ENCODE data around the gene BASP1.
"Not testable (repeated sequence)": the region's sequence is repeated elsewhere in the genome, so short reads cannot be mapped to it uniquely, and the experiment has no call there.

Gene BASP1

GRCh38 chr5:17257705-17258273, 40.4 kb downstream of the BASP1 start:
- H3K36me3 ChIP-seq (replicated peaks in 1 of 2; ENCODE audit: control insufficient read depth in 2 of 2, insufficient read depth in 2 of 2, low read length in 2 of 2): peaks cover 6 to 78% of the 10 kb centered on the region in 2 donors
- no peak overlapping the region for H4K8ac ChIP-seq (ENCODE audit: low read depth, low read length)
- no peak overlapping the region for H3K23ac ChIP-seq (ENCODE audit: low read depth, low read length, poor library complexity)
- H2AK5ac ChIP-seq (ENCODE audit: low read depth, low read length): no peak overlapping the region
- H2BK15ac ChIP-seq (ENCODE audit: low read length): no peak overlapping the region
- no peak overlapping the region for H2BK5ac ChIP-seq (ENCODE audit: low read length)
- peaks cover 4 to 37% of the 10 kb centered on the region in 2 donors for H3K9me3 ChIP-seq (replicated peaks in 1 of 2; ENCODE audit: control insufficient read depth in 2 of 2, insufficient read depth in 1 of 2, low read depth in 1 of 2, low read length in 2 of 2)
- DNase-seq (ENCODE audit: low spot score): no peak
- WGBS, 2 donors (ENCODE audit: extremely low coverage in 2 of 2, insufficient read length in 2 of 2, insufficient replicate concordance in 1 of 2): no CpG with 5 or more reads among the region's 5 CpGs
- no peak overlapping the region for H3K4ac ChIP-seq (ENCODE audit: low read length)
- H3K27me3 ChIP-seq (ENCODE audit: control insufficient read depth in 3 of 3, insufficient read depth in 3 of 3, low read depth in 1 of 3, low read length in 3 of 3): no peaks in the 10 kb centered on the region
- no peak overlapping the region for H4K91ac ChIP-seq (ENCODE audit: low read depth, low read length, poor library complexity)
- H3K9ac ChIP-seq (ENCODE audit: low read depth, low read length, poor library complexity): no peak overlapping the region
- no peak overlapping the region for H3K18ac ChIP-seq (ENCODE audit: low read length)
- no peak overlapping the region for H3K27ac ChIP-seq (replicated peaks; ENCODE audit: low read length)
- H3K4me2 ChIP-seq (ENCODE audit: insufficient read depth, low read length, poor library complexity, severe bottlenecking): no peak overlapping the region
- no peak overlapping the region for H2AFZ ChIP-seq (ENCODE audit: low read length)
- H2BK12ac ChIP-seq (ENCODE audit: low read length): no peak overlapping the region
- peaks cover 0 to 3% of the 10 kb centered on the region in 2 donors for H3K4me1 ChIP-seq (ENCODE audit: control insufficient read depth in 2 of 2, insufficient read depth in 1 of 2, low read depth in 1 of 2, low read length in 2 of 2)
- no peak overlapping the region for H3K4me3 ChIP-seq (ENCODE audit: low read length in 2 of 2)
- H3K14ac ChIP-seq (ENCODE audit: low read length): no peak overlapping the region
- H3K79me1 ChIP-seq (ENCODE audit: low read depth, low read length): no peaks in the 10 kb centered on the region
- no peak overlapping the region for H2BK120ac ChIP-seq (ENCODE audit: low read depth, low read length)

GRCh38 chr5:17258431-17258830, 41.0 kb downstream of the BASP1 start:
- peaks cover 6 to 73% of the 10 kb centered on the region in 2 donors for H3K36me3 ChIP-seq (replicated peaks in 1 of 2; ENCODE audit: control insufficient read depth in 2 of 2, insufficient read depth in 2 of 2, low read length in 2 of 2)
- DNase-seq (ENCODE audit: low spot score): no peak
- H2BK12ac ChIP-seq (ENCODE audit: low read length): no peak overlapping the region
- no peak overlapping the region for H3K4me2 ChIP-seq (ENCODE audit: insufficient read depth, low read length, poor library complexity, severe bottlenecking)
- no CpG with 5 or more reads among the region's 2 CpGs for WGBS, 2 donors (ENCODE audit: extremely low coverage in 2 of 2, insufficient read length in 2 of 2, insufficient replicate concordance in 1 of 2)
- H3K9me3 ChIP-seq (replicated peaks in 1 of 2; ENCODE audit: control insufficient read depth in 2 of 2, insufficient read depth in 1 of 2, low read depth in 1 of 2, low read length in 2 of 2): peaks cover 4 to 37% of the 10 kb centered on the region in 2 donors
- H3K4me1 ChIP-seq (ENCODE audit: control insufficient read depth in 2 of 2, insufficient read depth in 1 of 2, low read depth in 1 of 2, low read length in 2 of 2): peaks cover 2 to 3% of the 10 kb centered on the region in 2 donors
- no peak overlapping the region for H3K27ac ChIP-seq (replicated peaks; ENCODE audit: low read length)
- H3K18ac ChIP-seq (ENCODE audit: low read length): no peak overlapping the region
- H2AFZ ChIP-seq (ENCODE audit: low read length): no peak overlapping the region
- no peak overlapping the region for H2BK5ac ChIP-seq (ENCODE audit: low read length)
- H3K14ac ChIP-seq (ENCODE audit: low read length): no peak overlapping the region
- no peak overlapping the region for H3K4me3 ChIP-seq (ENCODE audit: low read length in 2 of 2)
- H2AK5ac ChIP-seq (ENCODE audit: low read depth, low read length): no peak overlapping the region
- no peak overlapping the region for H3K9ac ChIP-seq (ENCODE audit: low read depth, low read length, poor library complexity)
- no peak overlapping the region for H3K4ac ChIP-seq (ENCODE audit: low read length)
- no peaks in the 10 kb centered on the region for H3K27me3 ChIP-seq (ENCODE audit: control insufficient read depth in 3 of 3, insufficient read depth in 3 of 3, low read depth in 1 of 3, low read length in 3 of 3)
- H3K79me1 ChIP-seq (ENCODE audit: low read depth, low read length): no peaks in the 10 kb centered on the region
- H4K91ac ChIP-seq (ENCODE audit: low read depth, low read length, poor library complexity): no peak overlapping the region
- H3K23ac ChIP-seq (ENCODE audit: low read depth, low read length, poor library complexity): no peak overlapping the region
- H2BK15ac ChIP-seq (ENCODE audit: low read length): no peak overlapping the region
- no peak overlapping the region for H4K8ac ChIP-seq (ENCODE audit: low read depth, low read length)
- no peak overlapping the region for H2BK120ac ChIP-seq (ENCODE audit: low read depth, low read length)

GRCh38 chr5:17259012-17259411, 41.6 kb downstream of the BASP1 start:
- H3K18ac ChIP-seq (ENCODE audit: low read length); H3K23ac ChIP-seq (ENCODE audit: low read depth, low read length, poor library complexity); H3K14ac ChIP-seq (ENCODE audit: low read length); H2BK120ac ChIP-seq (ENCODE audit: low read depth, low read length); H2BK12ac ChIP-seq (ENCODE audit: low read length); H3K4me3 ChIP-seq (ENCODE audit: low read length in 2 of 2); H4K8ac ChIP-seq (ENCODE audit: low read depth, low read length); H3K27ac ChIP-seq (replicated peaks; ENCODE audit: low read length); H3K4ac ChIP-seq (ENCODE audit: low read length); H2AFZ ChIP-seq (ENCODE audit: low read length); H2BK15ac ChIP-seq (ENCODE audit: low read length); H4K91ac ChIP-seq (ENCODE audit: low read depth, low read length, poor library complexity); H3K27me3 ChIP-seq (ENCODE audit: control insufficient read depth in 3 of 3, insufficient read depth in 3 of 3, low read depth in 1 of 3, low read length in 3 of 3); H2AK5ac ChIP-seq (ENCODE audit: low read depth, low read length); H3K4me2 ChIP-seq (ENCODE audit: insufficient read depth, low read length, poor library complexity, severe bottlenecking); H3K9ac ChIP-seq (ENCODE audit: low read depth, low read length, poor library complexity); DNase-seq (ENCODE audit: low spot score); H3K79me1 ChIP-seq (ENCODE audit: low read depth, low read length); H3K4me1 ChIP-seq (ENCODE audit: control insufficient read depth in 2 of 2, insufficient read depth in 1 of 2, low read depth in 1 of 2, low read length in 2 of 2); H2BK5ac ChIP-seq (ENCODE audit: low read length): not testable (repeated sequence)
- no CpG with 5 or more reads among the region's 4 CpGs for WGBS, 2 donors (ENCODE audit: extremely low coverage in 2 of 2, insufficient read length in 2 of 2, insufficient replicate concordance in 1 of 2)
- Histone ChIP-seq H3K36me3 (replicated peaks in 1 of 2; ENCODE audit: control insufficient read depth in 2 of 2, insufficient read depth in 2 of 2, low read length in 2 of 2) (peaks cover 6 to 75% of the 10 kb centered on the region in 2 donors), H3K9me3 (replicated peaks in 1 of 2; ENCODE audit: control insufficient read depth in 2 of 2, insufficient read depth in 1 of 2, low read depth in 1 of 2, low read length in 2 of 2) (peaks cover 4 to 37% of the 10 kb centered on the region in 2 donors)

- Histone ChIP-seq H2AK5ac (ENCODE audit: low read depth, low read length) (no peak overlapping the region), H2BK5ac (ENCODE audit: low read length) (no peak overlapping the region), H2BK12ac (ENCODE audit: low read length) (no peak overlapping the region), H3K4me3 (ENCODE audit: low read length in 2 of 2) (no peak overlapping the region), H2BK15ac (ENCODE audit: low read length) (no peak overlapping the region), H3K9me3 (replicated peaks in 1 of 2; ENCODE audit: control insufficient read depth in 2 of 2, insufficient read depth in 1 of 2, low read depth in 1 of 2, low read length in 2 of 2) (peaks cover 4 to 33% of the 10 kb centered on the region in 2 donors), H3K27me3 (ENCODE audit: control insufficient read depth in 3 of 3, insufficient read depth in 3 of 3, low read depth in 1 of 3, low read length in 3 of 3) (no peaks in the 10 kb centered on the region), H3K9ac (ENCODE audit: low read depth, low read length, poor library complexity) (no peak overlapping the region), H3K36me3 (replicated peaks in 1 of 2; ENCODE audit: control insufficient read depth in 2 of 2, insufficient read depth in 2 of 2, low read length in 2 of 2) (peaks cover 6 to 74% of the 10 kb centered on the region in 2 donors), H3K27ac (replicated peaks; ENCODE audit: low read length) (no peak overlapping the region), H3K18ac (ENCODE audit: low read length) (no peak overlapping the region), H3K4me1 (ENCODE audit: control insufficient read depth in 2 of 2, insufficient read depth in 1 of 2, low read depth in 1 of 2, low read length in 2 of 2) (peaks cover 3 to 5% of the 10 kb centered on the region in 2 donors), H3K14ac (ENCODE audit: low read length) (no peak overlapping the region), H3K79me1 (ENCODE audit: low read depth, low read length) (no peaks in the 10 kb centered on the region), H3K4me2 (ENCODE audit: insufficient read depth, low read length, poor library complexity, severe bottlenecking) (no peak overlapping the region), H4K91ac (ENCODE audit: low read depth, low read length, poor library complexity) (no peak overlapping the region), H3K23ac (ENCODE audit: low read depth, low read length, poor library complexity) (no peak overlapping the region), H3K4ac (ENCODE audit: low read length) (no peak overlapping the region), H4K8ac (ENCODE audit: low read depth, low read length) (no peak overlapping the region), H2BK120ac (ENCODE audit: low read depth, low read length) (no peak overlapping the region), H2AFZ (ENCODE audit: low read length) (no peak overlapping the region)
- WGBS, 2 donors (ENCODE audit: extremely low coverage in 2 of 2, insufficient read length in 2 of 2, insufficient replicate concordance in 1 of 2): no CpG with 5 or more reads among the region's 5 CpGs
- DNase-seq (ENCODE audit: low spot score): no peak
Measured at GRCh38 chr5:17259630-17260257, 42.3 kb downstream of the BASP1 start.

All from neuronal stem cell (in vitro differentiated cells).